DLD1 (cell line): ENCODE data around the gene FN1.
"Not testable (repeated sequence)": the region's sequence is repeated elsewhere in the genome, so short reads cannot be mapped to it uniquely, and the experiment has no call there.

Experiments used
- in situ Hi-C: cut with HindIII; loops from 2 replicates; pipeline ENCODE4 v1.10.0; 2017; ENCODE audit warnings: low sequenced_read_pairs

The FN1 gene

DNA sequence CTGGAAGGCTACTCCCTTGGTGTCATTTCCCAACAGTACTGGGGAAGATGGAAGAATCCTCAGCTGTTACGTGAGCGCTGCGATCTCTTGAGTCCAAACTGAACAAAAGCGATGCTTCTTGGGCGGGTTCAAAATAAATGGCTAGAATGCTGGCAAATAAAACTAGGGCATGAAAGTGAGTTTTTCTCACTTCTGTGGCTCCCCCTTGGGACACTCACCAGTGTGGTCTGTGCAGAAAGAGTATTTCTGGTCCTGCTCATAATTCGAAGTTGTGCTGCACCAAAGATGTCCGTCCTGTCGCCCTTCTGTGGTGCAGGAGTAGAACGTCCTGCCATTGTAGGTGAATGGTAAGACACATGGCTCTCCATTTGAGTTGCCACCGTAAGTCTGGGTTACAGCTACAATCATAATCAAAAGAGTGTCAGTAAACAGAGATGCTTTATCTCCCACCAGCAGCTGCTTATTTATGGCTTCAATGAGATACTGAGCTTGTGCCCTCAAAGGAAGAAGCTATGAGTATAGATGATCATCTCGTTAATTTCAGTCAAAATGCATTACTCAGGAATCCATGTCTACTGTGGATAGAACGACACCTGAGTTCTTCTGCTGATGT is 11.8 kb downstream of the FN1 start:
- in situ Hi-C loops: no loop called here

GRCh38 chr2:215423234-215423633 is 12.6 kb downstream of the FN1 start:
- in situ Hi-C loops: no loop called here

DNA sequence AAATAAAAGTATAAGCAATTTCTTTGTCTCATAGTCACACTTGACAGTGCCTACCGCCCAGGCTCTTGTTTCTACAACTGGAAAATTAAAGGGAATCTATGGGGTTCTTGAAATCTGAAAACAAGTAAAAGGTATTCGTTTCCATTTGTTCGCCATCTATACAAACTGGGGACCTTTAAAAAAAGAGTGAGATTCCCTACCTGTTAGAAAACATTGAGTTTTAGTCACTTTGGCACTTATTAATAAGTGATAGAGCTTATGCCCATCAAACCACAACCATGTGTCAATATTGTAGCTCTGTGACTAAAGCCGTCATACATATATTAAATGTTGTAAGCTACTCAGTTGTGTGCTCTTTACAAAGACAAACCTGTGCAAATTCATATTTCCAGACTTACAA is 13.2 kb downstream of the FN1 start:
- in situ Hi-C loops: no loop called here

- in situ Hi-C loops: no loop called here
Measured at GRCh38 chr2:215421859-215422461, 13.9 kb downstream of the FN1 start.

- in situ Hi-C loops: no loop called here
Measured at GRCh38 chr2:215420471-215420935, 15.4 kb downstream of the FN1 start.

DNA sequence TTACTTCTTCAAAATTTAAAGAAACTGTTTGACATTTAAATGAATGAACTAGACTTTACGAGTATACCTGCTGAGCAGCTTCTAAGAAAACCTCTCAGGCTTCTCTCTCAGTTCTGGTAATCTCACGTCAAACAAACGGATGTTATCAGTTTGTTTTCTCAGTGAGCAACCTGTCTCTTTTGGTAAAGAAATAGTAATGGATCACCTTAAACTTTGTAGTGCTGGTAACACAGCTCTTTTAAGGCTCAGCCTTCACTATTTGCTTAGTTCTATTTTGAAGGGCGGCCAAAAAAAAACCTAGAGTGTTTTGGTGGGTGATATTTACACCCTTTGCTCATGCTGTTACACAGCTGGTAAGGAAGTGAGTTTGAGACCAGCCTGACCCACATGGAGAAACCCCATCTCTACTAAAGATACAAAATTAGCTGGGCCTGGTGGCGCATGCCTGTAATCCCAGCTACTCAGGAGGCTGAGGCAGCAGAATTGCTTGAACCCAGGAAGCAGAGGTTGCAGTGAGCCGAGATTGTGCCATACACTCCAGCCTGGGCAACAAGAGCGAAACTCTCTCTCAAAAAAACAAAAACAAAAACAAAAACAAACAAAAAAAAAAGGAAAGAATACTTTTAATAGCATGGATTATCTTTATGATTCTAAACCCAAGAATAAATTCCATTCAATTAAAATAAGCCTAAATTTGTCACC is 15.9 kb downstream of the FN1 start:
- in situ Hi-C loops: no loop called here

GRCh38 chr2:215419113-215419512 is 16.8 kb downstream of the FN1 start:
- in situ Hi-C loops: no loop called here

DNA sequence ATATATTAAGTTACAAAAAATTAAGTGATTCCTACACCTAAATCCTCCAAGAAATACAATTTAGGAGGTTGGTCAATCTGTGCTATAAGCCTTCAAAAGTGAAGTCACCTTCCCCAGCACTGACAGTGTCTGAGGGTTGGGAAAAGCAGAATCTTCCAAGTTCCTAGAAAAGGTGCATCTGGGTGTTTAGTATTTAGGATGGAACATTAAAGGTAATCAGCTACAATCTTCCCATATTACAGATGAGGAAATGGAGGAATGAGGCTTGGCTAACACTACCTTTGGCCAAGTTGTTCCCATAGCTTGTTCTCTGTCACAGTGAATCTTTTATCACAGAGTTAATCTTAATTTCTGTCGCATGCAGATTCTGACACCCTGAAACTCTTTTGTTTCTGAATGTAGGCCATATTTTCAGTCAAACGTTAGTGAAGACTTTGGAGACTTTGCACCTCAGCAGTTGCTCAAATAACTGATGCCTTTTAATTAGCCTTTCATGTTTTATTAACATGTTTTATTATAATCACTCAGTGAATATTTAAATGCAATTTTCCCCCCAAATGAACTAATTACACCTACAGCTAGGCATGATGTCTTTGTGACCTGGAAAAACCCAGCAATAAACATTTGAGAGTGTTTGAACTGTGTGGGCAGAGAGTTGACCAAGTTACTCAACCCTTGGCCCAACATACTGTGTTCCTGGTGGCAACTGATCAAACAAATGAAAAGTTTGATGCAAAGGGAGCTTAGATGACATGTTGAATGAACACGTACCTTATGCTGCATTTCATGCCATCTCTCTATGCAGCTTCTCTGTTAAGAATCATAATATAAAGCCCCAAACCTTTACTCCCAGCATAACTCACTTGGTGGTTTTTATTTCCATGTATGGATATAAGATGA is 17.6 kb downstream of the FN1 start:
- in situ Hi-C loops: no loop called here

- in situ Hi-C loops: no loop called here
Measured at GRCh38 chr2:215417400-215417951, 18.4 kb downstream of the FN1 start.

DNA sequence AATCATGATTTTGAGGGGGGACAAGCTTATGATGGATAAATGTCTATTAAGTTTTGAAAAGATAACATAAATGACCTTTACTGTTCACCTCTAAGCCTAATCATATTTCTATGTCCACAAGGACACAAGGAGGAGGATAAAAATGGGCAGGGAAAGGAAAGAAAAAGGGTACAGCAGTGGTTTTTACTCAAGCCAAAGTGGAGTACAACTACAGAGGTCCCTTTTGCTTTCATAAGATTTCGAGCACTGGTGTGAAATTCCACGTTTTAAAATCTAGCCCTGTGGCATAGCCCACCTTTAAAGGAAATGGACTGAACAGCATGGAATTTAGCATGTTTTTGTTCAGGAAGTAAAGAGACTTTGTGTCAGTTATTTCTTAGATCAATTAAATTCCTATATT is 19.2 kb downstream of the FN1 start:
- in situ Hi-C loops: no loop called here

- in situ Hi-C loops: no loop called here
Measured at GRCh38 chr2:215415820-215416577, 19.9 kb downstream of the FN1 start.

DNA sequence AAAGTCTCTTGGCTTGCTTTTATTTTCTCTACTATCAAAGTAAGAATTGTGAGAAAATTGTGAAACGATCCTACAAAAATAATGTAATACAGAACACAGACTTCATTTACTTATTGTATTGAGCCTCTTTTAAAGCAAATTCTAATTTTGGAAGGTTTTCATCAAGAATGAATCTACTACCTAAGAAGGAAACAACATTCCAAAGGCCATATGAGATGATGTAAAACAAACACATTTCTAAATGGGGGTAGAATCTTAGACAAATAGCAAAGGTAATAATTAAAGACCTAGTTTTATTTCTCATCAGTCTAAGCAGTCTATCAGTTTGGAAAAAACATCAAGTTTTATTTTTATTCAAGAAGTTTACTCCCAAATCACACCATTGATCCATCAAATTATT is 20.6 kb downstream of the FN1 start:
- in situ Hi-C loops: no loop called here

GRCh38 chr2:215414674-215415073 is 21.2 kb downstream of the FN1 start:
- in situ Hi-C loops: no loop called here

GRCh38 chr2:215413974-215414373 is 21.9 kb downstream of the FN1 start:
- in situ Hi-C loops: no loop called here

- in situ Hi-C loops: no loop called here
Measured at GRCh38 chr2:215413484-215413777, 22.4 kb downstream of the FN1 start.

DNA sequence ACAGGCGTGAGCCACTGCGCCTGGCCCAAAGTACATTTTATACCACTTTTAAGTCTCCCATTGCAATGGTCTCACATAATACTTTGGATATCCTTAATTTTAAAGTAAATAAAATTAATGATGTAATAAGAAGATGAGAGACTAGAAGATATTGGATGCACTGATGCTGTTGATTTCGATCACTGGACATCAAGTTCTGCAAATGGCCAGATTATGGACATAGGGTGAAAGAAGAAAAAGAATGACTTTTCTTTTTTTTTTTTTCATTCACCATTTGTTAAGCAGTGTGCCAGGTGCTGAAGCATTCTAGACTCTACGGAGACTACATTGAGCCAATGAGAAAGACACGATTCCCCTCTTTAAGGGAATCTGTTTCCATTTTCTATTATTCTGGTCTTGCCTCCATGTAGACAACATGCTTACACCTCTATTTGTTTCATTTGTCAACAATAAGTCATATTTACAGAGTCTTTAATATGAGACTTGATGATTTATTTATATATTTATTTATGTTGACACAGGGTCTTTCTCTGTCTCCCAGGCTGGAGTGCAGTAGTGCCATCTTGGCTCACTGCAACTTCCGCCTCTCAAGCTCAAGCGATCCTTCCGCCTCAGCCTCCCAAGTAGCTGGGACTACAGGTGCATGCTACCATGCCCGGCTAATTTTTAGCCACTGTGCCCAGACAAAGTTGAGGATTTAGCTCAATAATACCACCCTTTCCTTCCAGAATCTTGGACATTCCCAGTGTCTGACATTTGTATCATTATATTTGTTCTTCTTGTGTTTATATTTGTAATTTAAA is 23.7 kb downstream of the FN1 start:
- in situ Hi-C loops: no loop called here

DNA sequence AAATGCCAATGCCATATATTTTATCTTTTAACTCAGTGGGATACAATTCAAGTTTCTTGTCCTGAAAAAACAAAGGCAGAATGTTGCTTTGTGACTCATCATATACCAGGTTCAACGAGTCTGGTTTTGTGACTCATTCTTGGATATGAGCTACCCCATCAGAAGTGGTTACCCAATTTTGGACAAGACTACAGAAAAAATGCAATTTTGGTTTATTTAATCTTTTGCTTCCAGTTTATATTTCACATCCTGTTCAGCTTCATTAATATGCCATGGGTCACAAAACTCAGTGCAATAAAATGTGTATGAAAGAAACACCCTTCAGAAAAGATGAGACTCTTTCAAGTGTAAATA is 25.0 kb downstream of the FN1 start:
- in situ Hi-C loops: no loop called here

DNA sequence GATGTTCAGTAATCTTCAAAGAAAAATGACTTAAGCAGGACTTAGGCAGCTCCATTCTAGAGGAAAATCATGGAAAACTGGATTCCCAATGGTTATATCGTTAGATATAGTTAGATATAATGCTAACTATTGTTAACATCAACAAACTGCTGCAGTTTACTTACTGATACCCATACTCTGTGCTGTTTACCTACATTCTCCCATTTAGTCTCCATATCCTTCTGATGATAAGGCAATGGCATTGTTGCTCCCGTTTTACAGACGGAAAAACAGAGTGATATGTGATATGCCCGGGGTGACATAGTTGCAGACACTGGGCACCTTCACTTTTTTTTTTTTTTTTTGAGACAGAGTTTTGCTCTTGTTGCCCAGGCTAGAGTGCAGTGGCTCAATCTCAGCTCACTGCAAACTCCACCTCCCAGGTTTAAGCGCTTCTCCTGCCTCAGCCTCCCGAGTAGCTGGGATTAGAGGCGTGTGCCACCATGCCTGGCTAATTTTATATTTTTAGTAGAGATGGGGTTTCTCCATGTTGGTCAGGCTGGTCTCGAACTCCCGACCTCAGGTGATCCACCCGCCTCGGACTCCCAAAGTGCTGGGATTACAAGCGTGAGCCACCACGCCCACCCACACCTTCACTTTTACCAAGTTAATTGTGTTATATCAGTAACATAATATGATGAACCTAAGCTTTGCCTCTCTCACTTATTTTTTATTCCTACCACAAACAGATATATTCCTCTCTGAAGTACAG is 25.5 kb downstream of the FN1 start:
- in situ Hi-C loops: not testable (repeated sequence)
